ENCODE data around the gene GIPC1. TPM values are rescaled to one million over a fixed set of nuclear protein-coding genes. Genes with fewer than 3 reads are reported as not detected.
A peak's percentile ranks its signal among the peaks of the same experiment; 100 is the strongest.

GIPC1 gene
- total and polyA plus RNA-seq, 9 of the 15 experiments (the other 6 are each of a cell fraction or from before 2014, with no cell fraction given) = 0.49 to 54.7 (median 24.8) TPM

GRCh38 chr19:14496029-14496833, at the start of gene GIPC1 (continued):
- TF ChIP-seq CTBP1 (IDR thresholded peaks at IDR 0.05; ENCODE audit: borderline replicate concordance) (peak; percentile 97), TBP (optimal IDR thresholded peaks at IDR 0.05; ENCODE audit: low read depth, low read length) (peak; percentile 32), SAFB (IDR thresholded peaks at IDR 0.05; ENCODE audit: borderline replicate concordance, low read depth, low read length) (no peak), SP1 (CRISPR knock-in tag; IDR thresholded peaks at IDR 0.05) (peak; percentile 95), POLR2G (IDR thresholded peaks at IDR 0.05; ENCODE audit: low read depth, low read length) (peak; percentile 77), EWSR1 (IDR thresholded peaks at IDR 0.05; ENCODE audit: borderline replicate concordance, low read depth, partially characterized antibody) (no peak), TOE1 (IDR thresholded peaks at IDR 0.05; ENCODE audit: borderline replicate concordance) (peak; percentile 95), TOE1 (CRISPR knock-in tag; IDR thresholded peaks at IDR 0.05; ENCODE audit: borderline replicate concordance, low read depth) (no peak), RCOR1 (IDR thresholded peaks at IDR 0.05; ENCODE audit: borderline replicate concordance in 1 of 2, low read depth in 2 of 2, low read length in 2 of 2) (peak in 1 of 2 experiments; percentile 64; a peak in 1 of 4 replicates), CREB1 (IDR thresholded peaks at IDR 0.05) (no peak), CREB1 (CRISPR knock-in tag; IDR thresholded peaks at IDR 0.05) (peak; percentile 73), ASH1L (IDR thresholded peaks at IDR 0.05; ENCODE audit: borderline replicate concordance, low read depth, partially characterized antibody) (peak; percentile 91), ATF1 (CRISPR knock-in tag; IDR thresholded peaks at IDR 0.05) (no peak), ATF1 (tag; IDR thresholded peaks at IDR 0.05) (peak; percentile 83), KDM4B (IDR thresholded peaks at IDR 0.05; ENCODE audit: borderline replicate concordance in 2 of 2, low read depth in 1 of 2) (peak in 1 of 2 experiments; percentile 45; a peak in 1 of 4 replicates), YY1 (IDR thresholded peaks at IDR 0.05; ENCODE audit: borderline replicate concordance in 1 of 3, control insufficient read depth in 1 of 3, extremely low read depth in 1 of 3, insufficient read depth in 3 of 3, insufficient read length in 1 of 3, insufficient replicate concordance in 2 of 3, low read depth in 1 of 3, low read length in 2 of 3) (peak in 1 of 3 experiments; percentile 5), E2F6 (IDR thresholded peaks at IDR 0.05; ENCODE audit: borderline replicate concordance in 1 of 2, extremely low read depth in 1 of 2, insufficient read depth in 1 of 2, insufficient read length in 1 of 2, low read depth in 1 of 2, low read length in 1 of 2, poor library complexity in 1 of 2, severe bottlenecking in 1 of 2) (peak; percentile 41 to 87), GABPA (tag; conservative IDR thresholded peaks at IDR 0.05; ENCODE audit: low read depth) (peak; percentile 60), ZNF24 (IDR thresholded peaks at IDR 0.05) (peak; percentile 89), HDAC3 (IDR thresholded peaks at IDR 0.05; ENCODE audit: borderline replicate concordance, partially characterized antibody) (no peak), ZNF778 (CRISPR knock-in tag; IDR thresholded peaks at IDR 0.05) (no peak), MAFF (IDR thresholded peaks at IDR 0.05; ENCODE audit: low read length) (peak; percentile 13; the same call in 1 of the 2 replicates), ZC3H11A (IDR thresholded peaks at IDR 0.05; ENCODE audit: low read depth, low read length) (0 out of 2 replicates have a peak, but pooled peaks have one; percentile 39), THRB (CRISPR knock-in tag; conservative IDR thresholded peaks at IDR 0.05) (no peak), SIN3B (IDR thresholded peaks at IDR 0.05; ENCODE audit: low read depth) (peak; percentile 35; the same call in 1 of the 2 replicates), SREBF1 (IDR thresholded peaks at IDR 0.05; ENCODE audit: borderline replicate concordance, low read depth, low read length) (peak; percentile 95)

Data from K562 (cell line).